HEK293T (cell line): Measurements from ENCODE around the gene SYT5.

Experiments
- CTCF ChIA-PET: fragments of 350-600 bp; formaldehyde crosslinking; extraction: SDS; loops from one replicate; lab custom pipeline; 2021; ENCODE audit warnings: antibody characterized with exemption, inconsistent platforms; lab: Yijun Ruan, JAX
- POLR2A ChIA-PET: fragments of 350-600 bp; formaldehyde crosslinking; extraction: SDS; loops from one replicate; lab custom pipeline; 2020; ENCODE audit warnings: antibody characterized with exemption, inconsistent platforms; lab: Yijun Ruan, JAX
- DNase-seq: peaks from one replicate; pipeline ENCODE4 v3.0.0; 2012; ENCODE audit warnings: mixed read lengths; ENCODE audit errors: extremely low spot score
- ARNT ChIP-seq: fragments of 450-650 bp; IDR thresholded peaks from 2 replicates; pipeline ENCODE4 v1.6.1; 2017; ENCODE audit warnings: mild to moderate bottlenecking
- BHLHE40 ChIP-seq: fragments of 450-650 bp; IDR thresholded peaks from 2 replicates; pipeline ENCODE4 v1.6.1; 2016; ENCODE audit warnings: mild to moderate bottlenecking, moderate library complexity, borderline replicate concordance
- CTBP1 ChIP-seq: fragments of 450-650 bp; IDR thresholded peaks from 2 replicates; pipeline ENCODE4 v1.6.1; 2016; ENCODE audit warnings: borderline replicate concordance
- ELF4 ChIP-seq: fragments of 450-650 bp; IDR thresholded peaks from 2 replicates; pipeline ENCODE4 v1.6.1; 2017; ENCODE audit warnings: antibody characterized with exemption
- FOXA1 ChIP-seq: fragments of 450-650 bp; IDR thresholded peaks from 2 replicates; pipeline ENCODE4 v1.6.1; 2016; ENCODE audit warnings: mild to moderate bottlenecking
- FOXK2 ChIP-seq: fragments of 450-650 bp; IDR thresholded peaks from 2 replicates; pipeline ENCODE4 v1.6.1; 2016; ENCODE audit warnings: mild to moderate bottlenecking
- FOXM1 ChIP-seq: fragments of 450-650 bp; IDR thresholded peaks from 2 replicates; pipeline ENCODE4 v1.6.1; 2017; ENCODE audit warnings: mild to moderate bottlenecking, borderline replicate concordance
- HDGF ChIP-seq: fragments of 450-650 bp; IDR thresholded peaks from 2 replicates; pipeline ENCODE4 v1.6.1; 2017; ENCODE audit warnings: antibody characterized with exemption, borderline replicate concordance
- L3MBTL2 ChIP-seq: fragments of 450-650 bp; conservative IDR thresholded peaks from 2 replicates; pipeline ENCODE4 v1.6.1; 2016; ENCODE audit warnings: mild to moderate bottlenecking
- LEF1 ChIP-seq: fragments of 450-650 bp; IDR thresholded peaks from 2 replicates; pipeline ENCODE4 v1.6.1; 2017; ENCODE audit warnings: mild to moderate bottlenecking, borderline replicate concordance
- NFRKB ChIP-seq: fragments of 450-650 bp; IDR thresholded peaks from 2 replicates; pipeline ENCODE4 v1.6.1; 2016; ENCODE audit warnings: mild to moderate bottlenecking, moderate library complexity
- SP1 ChIP-seq: fragments of 450-650 bp; IDR thresholded peaks from 2 replicates; pipeline ENCODE4 v1.6.1; 2017
- SUZ12 ChIP-seq: fragments of 450-650 bp; IDR thresholded peaks from 2 replicates; pipeline ENCODE4 v1.6.1; 2016; ENCODE audit warnings: mild to moderate bottlenecking
- TARDBP ChIP-seq: fragments of 450-650 bp; IDR thresholded peaks from 2 replicates; pipeline ENCODE4 v1.6.1; 2016
- ZNF384 ChIP-seq: fragments of 450-650 bp; IDR thresholded peaks from 2 replicates; pipeline ENCODE4 v1.6.1; 2016
- TF ChIP-seq, protein P1 (sequence below): fragments of 450-650 bp; IDR thresholded peaks from 2 replicates; pipeline ENCODE4 v1.6.1; 2016

Gene SYT5

DNA sequence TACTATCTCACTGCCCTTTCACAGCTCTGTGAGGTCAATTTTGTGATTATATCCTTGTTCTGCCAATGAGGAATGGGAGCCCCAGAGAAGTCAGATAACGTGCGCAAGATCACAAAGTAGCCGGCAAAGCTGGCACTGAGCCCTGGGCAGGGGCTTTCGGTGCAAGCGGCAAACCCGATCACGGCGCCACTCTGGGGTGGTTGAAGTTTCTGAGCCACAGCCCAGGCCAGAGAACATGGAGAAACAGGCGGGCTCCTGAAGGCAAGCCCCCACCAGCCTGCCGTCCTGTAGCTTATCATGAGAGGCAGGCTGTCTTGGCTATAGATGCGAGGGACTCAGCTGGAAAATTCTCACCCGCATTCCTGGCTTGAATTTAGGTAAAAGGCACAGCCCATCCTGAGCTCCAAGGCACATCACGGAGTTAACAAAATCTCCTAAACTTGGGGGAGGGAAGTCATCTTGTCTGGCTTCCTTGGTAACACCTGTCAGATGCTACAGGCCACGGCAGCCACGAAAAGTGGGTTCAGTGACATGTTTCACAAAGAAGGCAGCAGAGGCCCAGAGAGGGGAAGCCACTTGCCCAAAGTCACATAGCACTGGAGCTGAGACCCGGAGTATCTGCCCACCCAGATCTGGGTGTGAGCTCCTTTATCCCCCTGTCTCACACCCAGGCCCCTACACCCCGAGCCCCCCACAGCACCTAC, 43.5 kb downstream of the SYT5 start:
- no peak for DNase-seq
- POLR2A ChIA-PET, result no interaction called here
- TF ChIP-seq BHLHE40 (no peak), CTBP1 (no peak), FOXM1 (no peak), SUZ12 (no peak), L3MBTL2 (no peak), SP1 (no peak), FOXA1 (no peak), HDGF (no peak), ZNF384 (no peak), ARNT (no peak), LEF1 (no peak), NFRKB (no peak), FOXK2 (no peak), TARDBP (no peak), ELF4 (no peak)
- TF ChIP-seq, protein P1, sequence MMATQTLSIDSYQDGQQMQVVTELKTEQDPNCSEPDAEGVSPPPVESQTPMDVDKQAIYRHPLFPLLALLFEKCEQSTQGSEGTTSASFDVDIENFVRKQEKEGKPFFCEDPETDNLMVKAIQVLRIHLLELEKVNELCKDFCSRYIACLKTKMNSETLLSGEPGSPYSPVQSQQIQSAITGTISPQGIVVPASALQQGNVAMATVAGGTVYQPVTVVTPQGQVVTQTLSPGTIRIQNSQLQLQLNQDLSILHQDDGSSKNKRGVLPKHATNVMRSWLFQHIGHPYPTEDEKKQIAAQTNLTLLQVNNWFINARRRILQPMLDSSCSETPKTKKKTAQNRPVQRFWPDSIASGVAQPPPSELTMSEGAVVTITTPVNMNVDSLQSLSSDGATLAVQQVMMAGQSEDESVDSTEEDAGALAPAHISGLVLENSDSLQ, result no peak
- CTCF ChIA-PET, result interaction anchor here (0.7 to 1.0 kb wide), 2 partner anchors 24 to 331 kb away, joined by 3 read pairs; no protein-coding TSS in a partner anchor

DNA sequence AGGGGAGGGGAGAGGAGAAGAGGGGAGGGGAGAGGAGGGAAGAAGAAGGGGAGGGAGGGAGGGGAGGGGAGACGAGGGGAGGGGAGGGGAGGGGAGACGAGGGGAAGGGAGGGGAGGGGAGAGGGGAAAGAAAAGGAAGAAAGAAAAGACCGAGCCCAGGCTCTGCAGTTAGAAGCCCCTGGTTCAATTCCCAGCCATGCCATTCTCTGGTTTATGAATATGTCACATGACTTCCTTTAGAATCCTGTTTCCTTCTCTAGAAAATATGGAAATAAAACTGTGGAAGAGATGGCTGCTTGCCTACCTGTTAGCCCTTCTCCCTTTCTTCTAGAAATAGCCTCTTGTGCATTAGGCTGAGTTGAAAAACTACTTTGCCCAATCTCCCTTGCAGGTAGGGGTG, 45.4 kb downstream of the SYT5 start:
- CTCF ChIA-PET, result interaction anchor here (0.6 to 1.2 kb wide), 3 partner anchors 14 to 332 kb away, joined by 3 to 7 read pairs (median 4); no protein-coding TSS in a partner anchor
- DNase-seq, result no peak
- TF ChIP-seq BHLHE40 (no peak), ARNT (no peak), FOXM1 (no peak), FOXK2 (no peak), ELF4 (no peak), TARDBP (no peak), ZNF384 (no peak), SP1 (no peak)
- TF ChIP-seq, protein P1, result no peak
- POLR2A ChIA-PET, result no interaction called here

GRCh38 chr19:55133639-55134444, 46.2 kb downstream of the SYT5 start:
- DNase-seq, result no peak
- POLR2A ChIA-PET, result interaction anchor here (1.6 kb wide), 1 partner anchor 16 kb away, joined by 5 read pairs; the partner anchor contains the start of gene PPP1R12C
- TF ChIP-seq ARNT (no peak), L3MBTL2 (no peak), ELF4 (no peak), SP1 (no peak), HDGF (no peak), TARDBP (no peak), BHLHE40 (no peak)
- TF ChIP-seq, protein P1, result no peak
- CTCF ChIA-PET, result no interaction called here

DNA sequence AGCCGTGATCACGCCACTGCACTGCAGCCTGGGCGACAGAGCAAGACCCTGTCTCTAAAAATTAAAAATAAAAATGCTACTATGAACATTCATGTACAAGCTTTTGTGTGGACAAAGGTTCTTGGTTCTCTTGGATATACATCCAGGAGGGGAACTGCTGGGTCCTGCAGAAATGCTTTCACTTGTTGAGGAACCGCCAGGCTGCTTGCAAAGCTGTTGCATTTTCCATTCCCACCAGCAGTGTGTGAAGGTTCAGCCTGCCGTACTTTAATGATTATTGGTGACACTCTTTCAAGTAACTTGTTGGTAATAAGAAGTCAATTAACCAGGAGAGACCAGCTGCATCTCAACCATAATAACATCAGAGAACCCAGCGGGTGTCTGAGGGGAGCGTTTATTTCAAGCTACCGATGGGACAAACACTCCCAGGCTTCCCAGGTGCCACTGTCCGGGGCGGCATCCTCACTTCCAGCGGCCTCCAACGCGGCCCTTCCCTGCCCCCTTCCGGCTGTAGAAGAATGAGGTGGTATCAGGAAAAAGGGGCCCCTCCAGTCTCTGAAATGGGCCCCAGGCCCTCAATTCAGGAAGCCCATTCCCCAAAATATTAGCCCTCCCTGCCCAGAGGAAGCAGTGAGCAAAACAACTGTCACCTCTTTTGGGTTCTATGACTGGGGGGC, 47.5 kb downstream of the SYT5 start:
- ChIA-PET POLR2A (interaction anchor here (1.6 kb wide), 1 partner anchor 15 kb away, joined by 5 read pairs; the partner anchor contains the start of gene PPP1R12C), CTCF (interaction anchor here (1.3 kb wide), 1 partner anchor 43 kb away, joined by 3 read pairs; no protein-coding TSS in a partner anchor)
- no peak for DNase-seq
- TF ChIP-seq NFRKB, result no peak
- TF ChIP-seq ELF4, result no peak
- no peak for TF ChIP-seq SUZ12
- no peak for TF ChIP-seq L3MBTL2
- TF ChIP-seq LEF1, result no peak
- TF ChIP-seq CTBP1, result no peak
- TF ChIP-seq, protein P1, result no peak
- TF ChIP-seq FOXK2, result no peak

DNA sequence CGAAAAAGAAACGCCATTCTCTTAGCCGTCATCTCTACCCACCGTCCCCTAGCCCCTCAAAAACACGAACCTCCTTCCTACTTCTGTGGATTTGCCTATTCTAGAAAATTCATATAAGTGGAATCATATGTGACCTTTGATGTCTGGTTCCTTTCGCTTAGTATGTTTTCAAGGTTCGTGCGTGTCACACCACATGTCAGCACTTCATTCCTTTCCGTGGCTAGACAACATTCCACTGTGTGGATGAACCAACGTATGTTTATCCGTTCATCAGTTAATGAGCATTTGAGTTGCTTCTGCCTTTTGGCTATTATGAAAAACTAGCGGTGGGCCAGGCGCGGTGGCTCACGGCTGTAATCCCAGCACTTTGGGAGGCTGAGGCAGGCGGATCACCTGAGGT, 48.7 kb downstream of the SYT5 start:
- POLR2A ChIA-PET, result no interaction called here
- CTCF ChIA-PET, result no interaction called here
- no peak for TF ChIP-seq SP1
- TF ChIP-seq HDGF, result no peak
- no peak for TF ChIP-seq FOXA1
- TF ChIP-seq FOXK2, result no peak
- no peak for TF ChIP-seq NFRKB
- no peak for TF ChIP-seq ARNT
- no peak for TF ChIP-seq SUZ12
- no peak for TF ChIP-seq L3MBTL2
- TF ChIP-seq CTBP1, result no peak
- TF ChIP-seq ZNF384, result no peak
- no peak for TF ChIP-seq LEF1
- TF ChIP-seq ELF4, result no peak
- no peak for DNase-seq
